Dendritic cell treated with granulocyte-macrophage colony-stimulating factor and Interleukin-4, amounts not matched to agents 40 ng/mL and 50 ng/mL, for 4 days (primary cell): Measurements from ENCODE around the gene ALDH9A1.
A peak's percentile ranks its signal among the peaks of the same experiment; 100 is the strongest.
"Not testable (repeated sequence)": the region's sequence is repeated elsewhere in the genome, so short reads cannot be mapped to it uniquely, and the experiment has no call there.

Experiments used
- H3K27ac Mint-ChIP-seq: one replicate; pipeline ENCODE4 v1.8.0; 2022; ENCODE audit warnings: mild to moderate bottlenecking, mixed read lengths
- H3K27me3 Mint-ChIP-seq: one replicate; pipeline ENCODE4 v1.8.0; 2022; ENCODE audit warnings: mild to moderate bottlenecking, mixed read lengths
- H3K36me3 Mint-ChIP-seq: one replicate; pipeline ENCODE4 v1.8.0; 2022; ENCODE audit warnings: low read depth, mixed read lengths
- H3K4me1 Mint-ChIP-seq: one replicate; pipeline ENCODE4 v1.8.0; 2022; ENCODE audit warnings: low read depth, mixed read lengths
- H3K4me3 Mint-ChIP-seq: one replicate; pipeline ENCODE4 v1.8.0; 2022; ENCODE audit warnings: mild to moderate bottlenecking, moderate library complexity, mixed read lengths
- H3K9me3 Mint-ChIP-seq: one replicate; pipeline ENCODE4 v1.8.0; 2022; ENCODE audit warnings: mixed read lengths
- intact Hi-C: fragments of 100-400 bp; cut with micrococcal nuclease; formaldehyde crosslinking; loops from one replicate; pipeline ENCODE4 v1.15.0; 2022

The ALDH9A1 gene

GRCh38 chr1:165697881-165698760 lies at the start of gene ALDH9A1:
ALDH9A1 (minus strand) TSS chr1:165698562; CDS start chr1:165698558, 4 bp downstream.
- H3K4me3 Mint-ChIP-seq: peak within 1 kb of the TSS; percentile 95
- H3K4me1 Mint-ChIP-seq: peaks cover 17% of the 10 kb centered on the region
- no peaks in the 10 kb centered on the region for H3K9me3 Mint-ChIP-seq
- intact Hi-C loops: loop anchor here (1.0 to 5.0 kb wide), 3 partner anchors 66 to 129 kb away; partner anchors contain the start of genes MGST3, TMCO1 and UCK2
- no peaks in the 10 kb centered on the region for H3K27me3 Mint-ChIP-seq
- peaks cover 28% of the 10 kb centered on the region for H3K36me3 Mint-ChIP-seq
- H3K27ac Mint-ChIP-seq: peak within 1 kb of the TSS; percentile 98

- Mint-ChIP-seq H3K27ac (no peak overlapping the region), H3K36me3 (peaks cover 81% of the 10 kb centered on the region), H3K4me1 (no peaks in the 10 kb centered on the region), H3K4me3 (no peak overlapping the region), H3K27me3 (no peaks in the 10 kb centered on the region), H3K9me3 (no peaks in the 10 kb centered on the region)
- intact Hi-C loops: no loop called here
These were observed 49.5 kb upstream of the ALDH9A1 start for GRCh38 chr1:165747632-165748447.

DNA sequence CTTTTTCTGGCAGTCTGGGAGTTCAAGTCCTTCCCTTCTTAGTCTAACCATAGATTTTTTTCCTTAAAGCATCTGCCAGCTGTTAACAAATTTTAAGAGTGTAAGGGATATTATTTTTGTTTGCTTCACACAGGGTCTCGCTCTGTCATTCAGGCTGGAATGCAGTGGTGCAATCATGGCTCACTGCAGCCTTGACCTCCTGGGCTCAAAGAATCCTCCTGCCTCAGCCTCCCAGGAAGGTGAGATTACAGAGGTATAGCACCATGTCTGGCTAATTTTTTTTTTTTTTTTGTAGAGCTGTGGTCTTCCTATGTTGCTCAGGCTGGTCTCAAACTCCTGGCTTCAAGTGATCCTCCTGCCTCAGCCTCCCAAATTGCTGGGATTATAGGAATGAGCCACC lies 46.6 kb upstream of the ALDH9A1 start:
- H3K27ac Mint-ChIP-seq, H3K27me3 Mint-ChIP-seq, H3K9me3 Mint-ChIP-seq, H3K4me3 Mint-ChIP-seq, H3K4me1 Mint-ChIP-seq, intact Hi-C loops: not testable (repeated sequence)
- H3K36me3 Mint-ChIP-seq: peaks cover 87% of the 10 kb centered on the region

DNA sequence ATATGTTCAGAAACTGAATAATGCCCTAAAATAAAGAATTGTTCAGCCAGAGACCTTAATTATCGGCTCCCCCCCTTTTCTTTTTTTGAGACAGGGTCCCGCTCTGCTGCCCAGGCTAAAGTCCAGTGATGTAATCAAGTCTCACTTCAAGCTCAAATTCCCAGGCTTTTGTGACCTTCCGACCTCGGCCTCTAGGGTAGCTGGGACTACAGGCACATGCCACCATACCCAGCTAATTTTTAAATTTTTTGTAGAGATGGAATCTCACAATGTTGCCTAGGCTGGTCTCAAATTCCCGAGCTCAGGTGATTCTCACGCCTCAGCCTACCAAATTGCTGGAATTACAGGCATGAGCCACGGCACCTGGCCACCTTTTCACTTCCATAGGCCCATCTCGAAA lies 43.8 kb upstream of the ALDH9A1 start:
- Mint-ChIP-seq H3K36me3 (peaks cover 81% of the 10 kb centered on the region), H3K27ac (no peak overlapping the region), H3K9me3 (no peaks in the 10 kb centered on the region), H3K4me1 (peaks cover 2% of the 10 kb centered on the region), H3K4me3 (no peak overlapping the region), H3K27me3 (no peaks in the 10 kb centered on the region)
- intact Hi-C loops: no loop called here

DNA sequence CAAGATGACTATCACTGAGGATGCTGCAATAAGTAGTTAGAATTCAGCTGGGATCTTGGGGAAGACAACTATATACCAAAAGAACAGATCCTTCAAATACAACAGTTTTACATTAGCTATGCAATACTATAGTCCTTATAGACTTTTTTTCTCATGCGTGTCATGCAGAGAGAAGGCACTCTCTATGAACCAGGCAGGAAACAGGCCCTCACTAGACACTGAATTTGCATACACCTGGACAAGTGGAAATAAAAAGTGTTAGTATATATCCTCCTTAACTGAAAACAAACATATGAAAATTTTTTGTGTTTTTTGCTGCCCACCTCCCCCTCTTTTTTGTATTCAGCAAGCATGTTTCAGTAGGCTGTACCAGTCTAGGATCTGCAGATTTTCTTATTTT lies 40.4 kb upstream of the ALDH9A1 start:
- H3K27ac Mint-ChIP-seq: no peak overlapping the region
- H3K4me3 Mint-ChIP-seq: no peak overlapping the region
- H3K9me3 Mint-ChIP-seq: no peaks in the 10 kb centered on the region
- intact Hi-C loops: no loop called here
- peaks cover 14% of the 10 kb centered on the region for H3K4me1 Mint-ChIP-seq
- H3K36me3 Mint-ChIP-seq: peaks cover 82% of the 10 kb centered on the region
- no peaks in the 10 kb centered on the region for H3K27me3 Mint-ChIP-seq

DNA sequence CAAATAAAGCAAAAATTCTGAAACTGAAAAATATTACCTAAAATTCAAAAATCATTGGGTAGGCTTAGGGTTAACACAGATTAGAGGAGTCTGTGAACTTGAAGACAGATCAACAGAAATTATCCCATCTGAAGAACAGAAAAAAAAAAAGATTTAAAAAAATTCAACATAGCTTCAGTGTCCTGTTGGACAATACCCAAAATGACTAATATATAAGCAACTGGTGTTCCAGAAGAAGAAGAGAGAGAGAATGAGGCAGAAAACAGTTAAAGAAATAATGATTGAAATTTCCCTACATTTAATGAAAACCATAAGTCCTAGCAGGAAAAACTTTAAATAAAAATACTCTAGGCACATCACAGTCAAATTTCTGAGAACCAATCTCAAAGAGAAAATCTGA lies 38.8 kb upstream of the ALDH9A1 start:
- Mint-ChIP-seq H3K4me3 (no peak overlapping the region), H3K4me1 (peaks cover 14% of the 10 kb centered on the region), H3K27ac (no peak overlapping the region), H3K9me3 (no peaks in the 10 kb centered on the region), H3K27me3 (no peaks in the 10 kb centered on the region), H3K36me3 (peaks cover 80% of the 10 kb centered on the region)
- intact Hi-C loops: no loop called here

DNA sequence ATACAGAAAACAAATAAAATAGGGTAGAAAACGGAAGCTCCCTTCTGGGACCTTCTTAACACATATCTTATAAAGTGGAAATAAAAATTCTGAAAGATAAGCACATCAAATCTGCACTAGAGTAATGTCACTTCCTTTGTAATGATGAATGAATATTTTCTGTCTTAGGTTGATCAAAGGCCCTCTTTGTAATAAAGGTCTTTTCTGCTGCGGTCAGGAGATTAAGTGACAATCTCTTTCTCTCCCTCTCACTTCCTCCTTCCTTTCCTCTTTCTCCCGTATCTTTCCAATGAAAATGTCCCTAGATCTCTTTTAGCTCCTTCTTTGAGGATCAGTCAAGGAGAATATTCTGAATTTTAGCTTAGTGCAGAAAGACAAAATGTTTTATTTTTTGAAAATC lies 36.5 kb upstream of the ALDH9A1 start:
- Mint-ChIP-seq H3K4me1 (peaks cover 14% of the 10 kb centered on the region), H3K4me3 (no peak overlapping the region), H3K27me3 (no peaks in the 10 kb centered on the region), H3K9me3 (no peaks in the 10 kb centered on the region), H3K36me3 (peaks cover 70% of the 10 kb centered on the region), H3K27ac (no peak overlapping the region)
- intact Hi-C loops: loop anchor here (5.0 kb wide), 1 partner anchor 277 kb away; no protein-coding TSS in a partner anchor

- Mint-ChIP-seq H3K4me1 (no peaks in the 10 kb centered on the region), H3K9me3 (no peaks in the 10 kb centered on the region), H3K4me3 (no peak overlapping the region), H3K27ac (no peak overlapping the region), H3K27me3 (no peaks in the 10 kb centered on the region), H3K36me3 (peaks cover 43% of the 10 kb centered on the region)
- intact Hi-C loops: loop anchor here (10.0 kb wide), 1 partner anchor 52 kb away; no protein-coding TSS in a partner anchor
These were observed 28.5 kb upstream of the ALDH9A1 start for GRCh38 chr1:165726841-165727240.

DNA sequence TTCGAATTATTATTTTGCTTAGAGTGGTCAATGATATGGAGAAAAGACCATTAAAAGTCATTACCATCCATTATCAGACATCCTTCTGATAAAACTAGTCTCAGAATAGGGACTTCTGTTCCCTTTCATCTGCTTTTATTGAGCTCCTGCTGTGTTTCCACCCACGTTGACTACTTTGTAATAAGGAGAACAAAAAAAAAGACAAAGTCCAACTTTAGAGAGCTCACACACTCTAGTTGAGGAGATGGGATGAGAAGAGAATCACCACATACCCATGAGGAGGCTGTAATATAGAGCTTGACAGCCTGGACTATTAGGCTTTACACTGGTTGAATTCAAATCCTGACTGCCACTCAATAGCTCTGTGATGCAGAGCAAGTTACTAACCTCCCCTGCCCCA lies 27.8 kb upstream of the ALDH9A1 start:
- no peaks in the 10 kb centered on the region for H3K4me1 Mint-ChIP-seq
- intact Hi-C loops: loop anchor here (10.0 kb wide), 1 partner anchor 51 kb away; no protein-coding TSS in a partner anchor
- no peak overlapping the region for H3K4me3 Mint-ChIP-seq
- no peak overlapping the region for H3K27ac Mint-ChIP-seq
- no peaks in the 10 kb centered on the region for H3K9me3 Mint-ChIP-seq
- H3K27me3 Mint-ChIP-seq: no peaks in the 10 kb centered on the region
- H3K36me3 Mint-ChIP-seq: peaks cover 40% of the 10 kb centered on the region

DNA sequence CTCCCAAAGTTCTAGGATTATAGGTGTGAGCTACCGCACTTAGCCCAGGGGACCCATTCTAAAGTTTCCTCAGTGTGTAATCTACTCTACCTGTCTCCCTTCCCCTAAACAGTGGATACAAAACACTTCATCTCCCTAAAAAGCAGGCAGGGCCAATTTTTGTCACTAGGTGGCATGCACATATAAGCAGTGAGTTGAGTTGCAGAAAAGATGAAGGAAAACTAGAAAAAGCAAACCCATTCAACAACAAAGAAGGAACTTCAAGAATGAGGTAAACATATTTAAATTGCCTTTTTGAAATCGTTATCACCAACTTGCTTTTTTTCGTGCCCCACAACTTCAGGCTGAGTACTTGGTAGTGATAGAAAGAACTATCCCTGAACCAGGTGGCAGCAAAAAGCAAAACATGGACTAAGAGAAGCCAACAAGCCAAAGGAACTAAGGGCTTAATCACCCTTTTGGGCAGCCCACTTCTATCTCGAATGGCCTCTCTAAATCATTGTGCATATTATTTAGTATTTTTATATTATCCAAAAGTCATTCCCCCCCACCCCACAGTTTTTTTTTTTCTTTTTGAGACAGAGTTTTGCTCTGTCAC lies 19.7 kb upstream of the ALDH9A1 start:
- intact Hi-C loops: loop anchor here (1.0 kb wide), 1 partner anchor 196 kb away; no protein-coding TSS in a partner anchor
- Mint-ChIP-seq H3K4me3 (no peak overlapping the region), H3K36me3 (no peaks in the 10 kb centered on the region), H3K27me3 (peaks cover 3% of the 10 kb centered on the region), H3K27ac (no peak overlapping the region), H3K9me3 (no peaks in the 10 kb centered on the region), H3K4me1 (no peaks in the 10 kb centered on the region)

GRCh38 chr1:165716265-165717051 lies 18.1 kb upstream of the ALDH9A1 start:
- H3K4me1 Mint-ChIP-seq, intact Hi-C loops, H3K27ac Mint-ChIP-seq, H3K4me3 Mint-ChIP-seq, H3K27me3 Mint-ChIP-seq, H3K36me3 Mint-ChIP-seq, H3K9me3 Mint-ChIP-seq: not testable (repeated sequence)

- Mint-ChIP-seq H3K36me3 (no peaks in the 10 kb centered on the region), H3K4me3 (no peak overlapping the region), H3K27ac (no peak overlapping the region), H3K4me1 (peaks cover 8% of the 10 kb centered on the region), H3K9me3 (no peaks in the 10 kb centered on the region), H3K27me3 (peaks cover 8% of the 10 kb centered on the region)
- intact Hi-C loops: no loop called here
These were observed 14.4 kb upstream of the ALDH9A1 start for GRCh38 chr1:165712764-165713163.

GRCh38 chr1:165707984-165708706 lies 9.8 kb upstream of the ALDH9A1 start:
- Mint-ChIP-seq H3K27ac (no peak overlapping the region), H3K4me3 (no peak overlapping the region), H3K9me3 (no peaks in the 10 kb centered on the region), H3K36me3 (no peaks in the 10 kb centered on the region), H3K27me3 (peaks cover 6% of the 10 kb centered on the region), H3K4me1 (peaks cover 8% of the 10 kb centered on the region)
- intact Hi-C loops: no loop called here
